IPS-18c (cell line): ENCODE measurements around the gene ALDOC.
"Not testable (repeated sequence)": the region's sequence is repeated elsewhere in the genome, so short reads cannot be mapped to it uniquely, and the experiment has no call there.

Experiments
- H3K4me3 ChIP-seq: 2 replicates; pipeline ENCODE4 v1.7.0; 2013; ENCODE audit warnings: low read depth, mild to moderate bottlenecking, low read length, moderate library complexity; ENCODE audit not compliant: insufficient read depth
- H3K9me3 ChIP-seq: one replicate; pipeline ENCODE4 v1.6.1; 2013; ENCODE audit warnings: mild to moderate bottlenecking, low read length, moderate library complexity; ENCODE audit not compliant: control insufficient read depth, insufficient read depth

ALDOC gene

DNA sequence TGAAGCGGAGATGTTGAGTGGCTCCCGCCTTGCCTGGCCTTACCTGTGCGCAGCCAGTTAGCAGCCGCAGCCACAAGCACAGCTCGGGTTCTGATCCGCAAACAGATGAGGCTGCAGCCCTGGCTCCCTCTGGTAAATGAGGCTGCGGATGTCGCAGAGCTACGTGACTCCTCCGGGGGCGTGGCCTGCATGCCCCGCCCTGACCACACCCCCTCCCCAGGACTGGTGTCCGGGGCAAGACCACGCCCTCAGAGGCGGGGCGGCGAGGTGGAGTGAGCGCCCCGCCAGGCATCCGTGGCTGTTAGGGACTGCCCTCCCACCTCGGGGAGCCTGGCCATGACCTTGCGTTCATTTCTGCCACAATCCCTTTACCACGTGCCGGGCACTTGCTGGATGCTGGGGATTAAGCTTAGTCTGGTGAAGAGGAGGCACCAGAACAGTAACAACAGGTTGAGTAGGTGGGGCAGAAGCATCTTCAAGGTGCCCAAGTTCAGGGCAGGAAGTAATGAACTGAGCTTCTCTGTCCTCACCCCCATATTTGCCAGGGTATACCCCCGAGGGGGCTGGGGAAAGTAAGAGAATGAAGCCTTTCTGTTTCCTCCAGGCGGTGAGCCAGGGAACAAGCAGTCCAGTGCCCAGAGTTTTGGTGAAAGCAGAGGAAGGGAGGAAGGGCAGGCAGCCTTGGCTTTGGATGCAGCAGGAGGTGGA, at the start of gene ALDOC:
TSS of gene ALDOC (minus strand) at position 138 of the 708 bp plus-strand sequence. CDS start 1,363 bp downstream, outside the sequence.
- Histone ChIP-seq H3K9me3 (no peaks in the 10 kb centered on the region), H3K4me3 (peak within 1 kb of the TSS; percentile 44; the same call in 1 of the 2 replicates)

DNA sequence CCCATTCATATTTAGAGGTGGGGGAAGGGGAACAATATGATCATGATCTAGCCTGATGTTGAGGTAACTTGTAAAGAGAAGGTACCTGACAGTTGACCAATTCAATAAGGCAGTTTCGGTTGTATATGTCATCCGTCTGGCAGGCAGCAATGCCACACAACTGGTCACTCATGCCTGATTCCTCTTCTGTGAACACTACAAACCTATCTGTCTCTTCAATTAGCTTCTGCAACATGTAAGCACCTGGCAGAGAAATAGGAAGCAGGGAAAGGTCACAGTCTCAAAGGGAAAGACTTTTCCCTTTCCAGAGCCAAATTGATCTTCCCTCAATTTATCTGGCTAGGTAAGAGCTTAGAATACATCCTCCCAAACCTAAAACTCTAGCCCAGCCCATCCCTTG, 47.5 kb upstream of the ALDOC start:
- H3K4me3 ChIP-seq = no peak overlapping the region

DNA sequence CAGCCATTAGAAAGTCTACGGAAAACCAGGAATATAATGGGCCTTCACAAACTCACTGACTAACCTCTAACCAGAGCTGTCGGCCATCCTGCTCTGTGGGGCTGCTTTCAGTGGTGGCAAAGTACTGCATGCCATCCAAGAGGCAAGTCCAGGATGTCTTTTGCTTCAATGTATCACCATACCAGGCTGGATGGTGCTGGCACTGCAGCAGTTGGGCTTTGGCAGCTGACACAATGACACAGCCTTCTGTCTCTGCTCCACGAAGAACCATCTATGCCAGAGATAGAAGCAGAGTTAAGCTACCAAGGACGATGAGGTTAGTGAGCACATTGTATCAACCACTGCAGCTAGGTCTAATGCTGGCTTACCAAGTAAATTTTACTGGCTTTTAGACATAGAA, 47.0 kb upstream of the ALDOC start:
- Histone ChIP-seq H3K9me3 (peaks cover 2% of the 10 kb centered on the region), H3K4me3 (no peak overlapping the region)

More for the DNA sequence above, 47.5 kb upstream of the ALDOC start:
- peaks cover 2% of the 10 kb centered on the region for H3K9me3 ChIP-seq

DNA sequence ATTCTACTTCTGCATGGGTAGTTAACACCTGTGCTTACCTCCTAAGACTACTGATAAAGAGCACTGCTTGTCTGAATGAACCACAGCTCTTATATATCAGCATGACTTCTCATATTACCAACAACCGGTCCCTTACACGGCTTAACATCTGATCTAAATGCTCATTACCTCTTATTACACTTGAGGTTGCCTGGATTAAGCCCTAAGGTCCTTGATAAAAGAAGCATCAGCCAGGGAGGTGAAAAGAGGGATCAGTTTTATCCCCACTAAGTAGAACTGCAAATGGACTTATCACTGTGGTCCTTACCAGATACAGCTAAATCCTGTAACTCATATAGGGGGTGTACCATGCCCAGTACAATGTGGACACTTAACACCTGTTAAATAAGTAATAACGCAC, 45.5 kb upstream of the ALDOC start:
- H3K9me3 ChIP-seq = peaks cover 2% of the 10 kb centered on the region

DNA sequence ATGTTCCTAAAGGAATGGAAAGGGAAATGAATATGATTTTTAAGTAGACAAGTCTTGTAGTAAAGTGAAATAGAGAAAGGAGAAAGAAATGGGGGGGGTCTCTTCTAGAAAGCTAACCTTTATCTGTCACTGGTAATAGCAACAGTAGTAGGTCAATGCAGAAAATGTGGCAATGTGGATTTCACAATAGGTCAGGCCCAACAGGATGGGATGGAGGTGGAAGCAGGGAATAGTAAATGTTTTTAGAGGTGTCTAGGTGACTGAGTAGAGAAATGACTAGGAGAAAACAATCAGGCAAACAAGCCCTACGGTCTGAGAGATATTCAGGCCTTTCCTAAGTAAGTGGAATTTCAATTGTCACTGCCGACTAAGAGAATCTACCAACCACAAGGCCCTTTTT, 43.3 kb upstream of the ALDOC start:
- Histone ChIP-seq H3K9me3 (peaks cover 2% of the 10 kb centered on the region), H3K4me3 (no peak overlapping the region)

More for the DNA sequence above, 45.5 kb upstream of the ALDOC start:
- no peak overlapping the region for H3K4me3 ChIP-seq

DNA sequence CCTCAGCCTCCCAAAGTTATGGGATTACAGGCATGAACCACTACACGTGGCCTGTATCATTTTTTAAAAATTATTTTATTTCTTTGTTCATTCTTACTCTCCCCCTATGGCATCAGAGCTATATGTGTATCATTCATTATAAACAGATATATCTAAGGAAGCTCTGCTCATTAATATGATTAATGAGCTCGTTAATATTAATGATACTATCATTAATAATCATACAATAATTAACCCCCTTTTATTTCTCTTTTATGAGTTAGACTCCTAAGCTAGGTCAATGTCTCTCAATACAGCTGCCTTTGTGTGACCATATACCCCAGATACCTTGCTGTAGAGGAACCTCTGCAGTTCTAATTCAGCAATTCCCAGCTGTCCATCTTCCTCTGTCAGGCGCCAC, 41.8 kb upstream of the ALDOC start:
- peaks cover 2% of the 10 kb centered on the region for H3K9me3 ChIP-seq
- no peak overlapping the region for H3K4me3 ChIP-seq

DNA sequence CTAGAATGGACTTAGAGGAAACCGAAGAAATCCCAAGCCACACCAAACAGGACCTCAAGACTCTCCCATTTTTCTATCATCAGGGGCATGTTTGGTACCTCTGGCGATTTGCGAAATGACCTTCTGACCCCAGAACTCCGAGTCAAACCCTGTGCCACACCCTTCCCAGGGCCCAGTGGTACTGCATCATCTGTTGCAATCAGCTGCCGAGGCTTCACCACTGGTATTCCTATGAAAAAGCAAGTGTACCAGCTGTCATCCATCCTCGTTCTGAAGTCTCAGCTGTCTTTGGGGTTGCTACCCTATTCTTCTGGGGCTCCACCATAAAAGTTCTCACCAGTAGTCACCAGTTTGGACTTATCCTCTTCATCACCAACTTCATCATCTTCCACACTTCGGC, 39.6 kb upstream of the ALDOC start:
- Histone ChIP-seq H3K9me3 (peaks cover 2% of the 10 kb centered on the region), H3K4me3 (no peak overlapping the region)

DNA sequence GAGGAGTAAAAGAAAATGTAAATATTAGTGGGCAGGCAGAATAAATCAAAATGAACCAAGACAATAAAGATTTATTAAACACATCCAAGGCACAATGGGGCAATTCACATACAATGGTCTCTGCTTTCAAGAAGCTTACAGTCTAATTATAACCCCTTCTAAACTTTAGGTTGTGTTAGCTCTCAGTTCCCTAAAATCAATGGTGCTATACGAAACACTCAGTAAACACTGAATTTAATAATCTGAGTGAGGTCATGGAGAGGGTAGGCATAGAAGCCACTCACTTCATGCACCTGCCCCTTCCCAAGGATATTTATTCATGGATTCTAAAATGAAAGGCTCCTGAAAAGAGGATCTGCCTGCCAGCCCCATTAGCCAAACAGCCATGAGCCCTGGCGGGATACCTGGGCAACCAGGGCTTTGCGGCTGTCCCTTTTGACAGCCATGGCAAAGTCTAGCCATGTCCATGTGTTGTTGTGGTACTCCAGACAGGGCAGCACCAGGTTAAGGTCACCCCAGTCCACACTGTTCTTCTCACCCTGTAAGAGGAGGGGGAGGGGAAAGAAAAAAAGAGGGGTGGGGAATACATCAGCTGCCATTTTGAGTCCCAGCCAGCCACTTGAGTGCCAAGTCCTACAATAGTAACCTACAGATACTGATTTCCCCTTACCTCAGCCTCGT, 38.7 kb upstream of the ALDOC start:
- Histone ChIP-seq H3K4me3 (no peak overlapping the region), H3K9me3 (peaks cover 2% of the 10 kb centered on the region)

DNA sequence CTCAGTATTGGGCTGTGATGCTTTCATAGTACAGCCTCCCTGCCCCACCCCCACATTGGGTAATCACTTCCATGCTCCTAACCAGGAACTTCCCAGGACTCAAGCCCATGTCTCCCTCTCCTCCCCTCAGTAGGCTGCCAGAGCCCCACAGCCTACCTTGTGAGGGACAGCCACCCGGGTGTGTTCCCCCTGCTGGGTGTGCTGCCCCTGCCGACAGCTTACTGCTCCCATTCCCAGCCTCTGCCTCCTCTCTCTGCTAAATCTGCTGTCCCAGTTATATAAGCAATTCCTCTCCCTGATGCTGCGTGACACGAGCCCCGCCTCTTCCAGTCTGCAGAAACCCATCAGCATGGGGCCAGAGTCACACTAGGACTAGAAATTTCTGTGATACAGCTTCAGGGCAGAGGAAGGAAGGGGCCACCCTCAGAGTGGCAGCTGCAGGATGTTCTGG, 37.3 kb upstream of the ALDOC start, which contains the start of gene RSKR:
TSS of gene RSKR (minus strand) at position 255 of the 451 bp plus-strand sequence. CDS start at position 231, 24 bp downstream.
- no peak within 1 kb of the TSS for H3K4me3 ChIP-seq
- H3K9me3 ChIP-seq = no peaks in the 10 kb centered on the region

DNA sequence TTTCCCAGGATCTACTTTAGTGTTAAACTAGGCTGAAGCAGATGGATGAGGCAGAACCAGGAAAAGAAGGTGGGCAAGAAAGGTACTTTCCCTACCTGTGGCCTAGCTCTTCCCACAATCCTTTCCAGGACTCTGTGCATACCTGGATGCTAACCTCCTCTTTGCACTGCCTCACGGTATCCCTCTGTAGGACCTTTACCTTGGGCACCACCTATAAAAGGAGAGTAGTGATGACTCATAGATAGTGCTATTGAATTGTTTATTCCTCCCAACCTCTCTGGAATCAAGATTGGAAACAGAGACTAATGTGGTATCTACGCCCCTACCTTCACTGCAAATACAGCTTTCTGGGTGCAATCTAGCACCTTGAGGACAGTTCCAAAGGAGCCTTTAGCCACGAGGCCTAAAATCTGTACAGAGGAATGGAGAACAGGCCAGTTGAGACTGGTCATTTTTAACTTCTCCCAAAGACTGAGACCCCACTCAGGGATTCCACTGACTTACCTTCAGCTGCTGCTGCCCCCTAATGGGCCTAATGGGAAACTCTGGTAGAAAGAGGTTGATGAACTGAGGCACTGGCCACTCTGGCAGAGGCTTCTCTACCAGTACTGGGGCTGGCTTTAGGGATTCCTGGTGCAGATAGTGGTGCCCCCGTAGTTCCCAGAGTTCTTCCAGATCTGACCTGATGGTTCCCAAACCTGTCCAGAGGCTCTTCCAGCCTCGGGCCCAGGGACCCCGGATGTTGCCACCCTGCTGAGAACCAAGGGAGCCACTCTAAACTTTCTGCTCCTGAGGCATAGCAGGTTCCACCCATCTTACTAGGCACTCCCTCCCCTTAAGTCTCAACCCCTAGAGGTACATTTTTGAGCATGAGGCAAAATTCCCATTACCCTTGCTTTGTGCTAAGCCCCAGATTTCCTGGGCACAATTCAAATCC, 36.5 kb upstream of the ALDOC start:
- Histone ChIP-seq H3K9me3 (no peaks in the 10 kb centered on the region), H3K4me3 (no peak overlapping the region)

DNA sequence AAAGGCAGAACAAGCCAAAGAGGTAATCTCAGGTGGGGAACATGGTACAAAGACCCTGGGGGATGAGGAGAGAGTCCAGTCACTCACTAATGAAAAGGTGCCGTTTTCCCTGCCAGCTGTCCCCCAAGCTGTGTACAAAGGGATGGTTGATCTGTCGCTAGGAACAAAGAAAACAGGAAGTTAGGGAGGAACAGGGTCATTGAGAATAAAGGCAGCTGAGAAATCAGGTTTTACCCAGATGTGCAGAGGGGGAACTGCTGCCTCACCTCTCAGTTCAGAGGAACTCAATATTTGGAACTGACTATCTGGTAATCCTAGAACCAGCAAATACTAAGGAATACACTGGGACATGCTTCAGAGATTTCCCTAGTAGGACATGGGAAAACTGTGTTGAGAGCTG, 35.8 kb upstream of the ALDOC start:
- no peak overlapping the region for H3K4me3 ChIP-seq

DNA sequence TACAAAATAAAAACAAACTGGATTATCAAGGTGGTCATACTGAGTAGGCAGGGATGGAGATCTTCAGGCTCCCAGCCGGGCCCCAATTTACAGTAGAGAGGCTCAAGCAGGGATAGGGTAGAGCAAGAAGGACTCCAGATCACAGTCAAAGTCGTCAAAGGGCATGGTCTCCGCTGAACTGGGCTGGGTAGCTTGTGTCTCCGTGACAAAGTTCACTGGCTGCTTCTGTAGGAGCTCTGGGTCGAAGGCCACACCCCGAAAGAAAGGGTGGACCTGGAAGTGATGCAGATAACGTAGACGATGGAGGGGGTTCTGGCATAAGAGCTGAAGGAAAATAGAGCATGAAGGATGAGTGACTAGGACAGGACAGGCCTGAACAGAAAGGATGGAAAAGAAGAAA, 33.7 kb upstream of the ALDOC start:
- no peak overlapping the region for H3K4me3 ChIP-seq

More for the DNA sequence above, 35.8 kb upstream of the ALDOC start:
- H3K9me3 ChIP-seq = no peaks in the 10 kb centered on the region

DNA sequence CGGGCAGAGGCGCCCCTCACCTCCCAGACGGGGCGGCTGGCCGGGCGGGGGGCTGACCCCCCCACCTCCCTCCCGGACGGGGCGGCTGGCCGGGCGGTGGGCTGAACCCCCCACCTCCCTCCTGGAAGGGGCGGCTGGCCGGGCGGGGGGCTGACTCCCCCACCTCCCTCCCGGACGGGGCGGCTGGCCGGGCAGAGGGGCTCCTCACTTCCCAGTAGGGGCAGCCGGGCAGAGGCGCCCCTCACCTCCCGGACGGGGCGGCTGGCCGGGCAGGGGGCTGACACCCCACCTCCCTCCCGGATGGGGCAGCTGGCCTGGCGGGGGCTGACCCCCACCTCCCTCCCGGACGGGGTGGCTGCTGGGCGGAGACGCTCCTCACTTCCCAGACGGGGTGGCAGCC, 27.3 kb upstream of the ALDOC start:
- H3K4me3 ChIP-seq, H3K9me3 ChIP-seq: not testable (repeated sequence)

More for the DNA sequence above, 33.7 kb upstream of the ALDOC start:
- no peaks in the 10 kb centered on the region for H3K9me3 ChIP-seq

DNA sequence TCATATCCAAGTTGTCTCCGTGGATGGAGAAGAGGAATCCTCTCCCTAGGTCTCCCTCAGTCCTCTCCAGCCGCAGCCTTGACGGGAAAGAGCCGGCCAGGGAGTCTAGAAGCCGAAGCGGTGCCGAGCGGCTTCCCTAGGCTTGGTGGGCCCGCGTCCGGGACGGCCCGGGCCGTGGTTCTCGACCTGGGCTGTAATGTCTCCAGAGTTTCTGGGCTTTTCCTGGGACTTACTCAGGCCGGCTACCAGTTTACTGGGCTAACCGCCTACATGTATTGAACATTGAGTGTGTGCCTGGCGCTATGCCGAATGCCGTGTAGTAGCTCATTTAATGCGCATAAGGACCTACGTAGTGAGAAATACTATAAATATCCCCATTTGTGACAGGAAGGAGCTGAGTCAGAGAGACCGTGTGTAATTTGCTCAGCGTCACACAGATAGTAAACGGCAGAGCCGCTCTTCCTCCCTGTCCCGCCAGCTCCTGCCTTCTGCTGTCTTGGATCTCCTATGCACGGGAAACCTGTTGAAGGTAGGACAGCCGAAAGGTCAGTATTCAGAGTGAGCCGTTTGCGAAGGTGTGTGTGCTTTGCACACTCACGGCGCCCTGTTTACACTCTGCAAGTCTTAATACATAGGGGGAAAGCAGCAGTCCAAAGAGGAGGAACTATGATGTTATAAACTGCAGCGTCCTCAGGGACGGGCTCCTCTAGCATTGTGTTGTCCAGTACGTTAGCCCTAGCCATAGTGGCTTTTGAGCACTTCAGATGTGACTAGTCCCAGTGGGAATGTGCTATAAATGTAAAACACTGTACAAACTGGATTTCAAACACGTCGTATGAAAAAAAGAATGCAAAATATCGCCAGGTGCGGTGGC, 22.9 kb upstream of the ALDOC start:
- no peaks in the 10 kb centered on the region for H3K9me3 ChIP-seq
- peak overlapping the region; percentile 99 for H3K4me3 ChIP-seq

DNA sequence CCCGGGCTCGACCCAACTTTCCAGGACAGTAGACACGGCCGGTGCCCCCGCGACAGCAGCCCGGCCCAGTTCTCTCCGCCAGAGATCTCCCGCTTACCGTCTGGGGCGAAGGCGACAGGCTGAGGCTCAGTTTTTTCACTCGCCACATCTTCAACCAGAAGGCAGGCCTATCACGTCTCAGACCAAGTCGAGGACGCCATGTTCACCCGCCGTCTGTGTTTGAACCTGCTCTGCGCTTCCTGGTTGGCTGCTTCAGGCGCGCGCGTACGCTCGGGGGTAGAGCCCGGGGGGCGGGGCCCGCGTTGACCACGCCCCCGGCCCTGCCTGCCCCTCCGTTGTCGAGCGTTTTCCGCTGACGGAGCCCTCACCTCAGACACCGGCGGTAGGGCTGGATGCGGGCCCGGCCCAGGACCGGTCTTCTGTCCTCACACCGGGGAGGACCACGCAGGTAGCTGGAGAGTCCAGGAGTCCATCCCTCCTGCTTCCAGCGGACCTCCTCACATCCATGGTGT, 22.2 kb upstream of the ALDOC start, which contains the start of gene SPAG5:
TSS of gene SPAG5 (minus strand) at position 227 of the 512 bp plus-strand sequence. CDS start at position 148, 79 bp downstream.
- Histone ChIP-seq H3K9me3 (no peaks in the 10 kb centered on the region), H3K4me3 (peak within 1 kb of the TSS; percentile 99)

DNA sequence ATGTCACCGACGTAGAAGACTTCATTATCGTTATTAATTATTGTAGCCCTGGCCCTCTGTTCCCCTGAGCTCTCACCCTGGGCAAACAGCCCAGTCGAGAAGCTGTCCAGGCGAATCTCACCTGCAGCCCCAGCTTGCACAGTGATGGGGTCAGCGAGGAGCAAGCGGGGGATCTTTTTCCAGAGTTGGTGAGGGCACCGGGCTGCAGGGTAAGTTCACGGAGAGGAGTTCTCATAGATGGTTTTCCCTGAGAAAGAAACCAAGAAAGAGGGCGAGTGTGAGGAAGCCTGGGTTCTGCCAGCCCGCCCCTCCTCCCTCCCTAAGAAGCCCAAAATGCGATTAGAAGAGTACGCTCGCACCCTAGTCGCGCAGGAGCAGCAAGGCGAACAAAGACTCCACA, 21.7 kb upstream of the ALDOC start:
- Histone ChIP-seq H3K9me3 (no peaks in the 10 kb centered on the region), H3K4me3 (peak overlapping the region; percentile 99)
